ENCODE results near the gene PTPRU. TPM values are rescaled to one million over a fixed set of nuclear protein-coding genes. Genes with fewer than 3 reads are reported as not detected.

Gene PTPRU
- total and polyA plus RNA-seq, 2 of the 8 experiments (the other 6 are each of a cell fraction or from before 2014, with no cell fraction given): 33.8 to 41.8 TPM

DNA sequence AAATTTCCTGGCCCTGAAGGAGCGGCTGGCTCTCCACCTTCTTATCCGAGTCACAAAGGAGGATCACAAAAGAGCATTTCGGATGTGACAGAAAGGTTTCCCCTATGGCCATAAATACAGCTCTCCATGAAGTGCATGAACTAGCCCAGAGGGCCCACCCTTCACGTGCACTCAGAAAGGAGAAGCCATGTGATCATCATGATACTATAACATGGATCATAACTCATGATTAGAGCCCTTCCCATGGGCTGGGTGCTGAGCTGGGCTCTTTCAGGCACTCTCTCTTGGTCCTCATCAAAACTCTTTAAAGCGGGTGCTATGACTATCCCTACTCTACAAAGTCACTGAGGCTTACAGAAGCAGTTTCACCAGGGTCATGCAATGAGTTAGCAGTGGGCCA lies 135.0 kb downstream of the PTPRU start:
- no peaks in the 10 kb centered on the region for H3K9me3 ChIP-seq (ENCODE audit: insufficient read depth in 2 of 2, low read depth in 1 of 2, low read length in 1 of 2)
- H3K4me2 ChIP-seq (ENCODE audit: insufficient read depth in 1 of 2, low read depth in 2 of 2, low read length in 2 of 2): no peak overlapping the region
- no peak overlapping the region for H3K14ac ChIP-seq (ENCODE audit: insufficient read length)
- no peaks in the 10 kb centered on the region for H3K36me3 ChIP-seq (ENCODE audit: control insufficient read depth in 2 of 4, insufficient read depth in 4 of 4, low read length in 3 of 4)
- no peak overlapping the region for H4K5ac ChIP-seq (ENCODE audit: insufficient read length, low read depth, low read length)
- 86% methylated on average over 5 of the region's 5 CpGs; no CpG with 5 or more reads in 1 of the 2 experiments for WGBS, 2 experiments (ENCODE audit: extremely low coverage in 1 of 2, insufficient coverage in 1 of 2, insufficient read length in 1 of 2, insufficient replicate concordance in 2 of 2, low coverage in 1 of 2, low lambda C conversion rate in 2 of 2, missing lambda C conversion rate in 1 of 2)
- H3K4ac ChIP-seq (replicated peaks; ENCODE audit: insufficient read length, low read depth, low read length): no peak overlapping the region
- DNase-seq (ENCODE audit: low read depth in 1 of 2, low spot score in 2 of 2): no peak
- H3K23me2 ChIP-seq (ENCODE audit: low read depth, low read length): no peaks in the 10 kb centered on the region
- H2AK5ac ChIP-seq (ENCODE audit: low read depth, low read length): no peak overlapping the region
- H3K18ac ChIP-seq (ENCODE audit: extremely low read depth, low read length): no peak overlapping the region
- H3K27me3 ChIP-seq (replicated peaks in 1 of 4; ENCODE audit: control insufficient read depth in 3 of 4, extremely low read depth in 1 of 4, insufficient read depth in 3 of 4, low read length in 3 of 4): no peaks in the 10 kb centered on the region
- POLR2A ChIA-PET (ENCODE audit: partially characterized antibody): no interaction called here
- H3K79me1 ChIP-seq (ENCODE audit: low read depth, low read length): no peaks in the 10 kb centered on the region
- H2BK5ac ChIP-seq (ENCODE audit: low read depth, low read length): no peak overlapping the region
- no peak overlapping the region for H4K8ac ChIP-seq (ENCODE audit: extremely low read depth, insufficient read depth, low read length)
- H2BK120ac ChIP-seq (replicated peaks; ENCODE audit: low read depth, low read length): no peak overlapping the region
- H3K79me2 ChIP-seq (ENCODE audit: control insufficient read depth in 1 of 2, insufficient read depth in 2 of 2, low read length in 2 of 2): no peaks in the 10 kb centered on the region
- H4K20me1 ChIP-seq (replicated peaks in 1 of 2; ENCODE audit: control insufficient read depth in 1 of 2, insufficient read depth in 2 of 2, low read length in 2 of 2): no peaks in the 10 kb centered on the region
- no peak overlapping the region for H4K91ac ChIP-seq (replicated peaks; ENCODE audit: insufficient read length, low read length)
- no peak for TF ChIP-seq JUND (IDR thresholded peaks at IDR 0.05; ENCODE audit: low read length)
- no peak for TF ChIP-seq RBBP5 (IDR thresholded peaks at IDR 0.05; ENCODE audit: borderline replicate concordance, low read depth, low read length)
- no peak for TF ChIP-seq CREB1 (IDR thresholded peaks at IDR 0.05)
- no peak for TF ChIP-seq PHF8 (conservative IDR thresholded peaks at IDR 0.05; ENCODE audit: low read depth, low read length)
- TF ChIP-seq TEAD4 (IDR thresholded peaks at IDR 0.05; ENCODE audit: low read depth, low read length): no peak
- TF ChIP-seq SP2 (IDR thresholded peaks at IDR 0.05; ENCODE audit: low read length): no peak
- TF ChIP-seq KDM5A (IDR thresholded peaks at IDR 0.05; ENCODE audit: low read length): no peak
- no peak for FAIRE-seq
- CTCF ChIA-PET (ENCODE audit: partially characterized antibody): interaction anchor here (0.7 to 2.5 kb wide), 5 partner anchors 7 to 246 kb away, joined by 3 to 9 read pairs (median 4); no protein-coding TSS in a partner anchor
- H3K9ac ChIP-seq (replicated peaks in 1 of 4; ENCODE audit: extremely low read depth in 1 of 4, low read depth in 3 of 4, low read length in 3 of 4): no peak overlapping the region
- no peaks in the 10 kb centered on the region for H3K4me1 ChIP-seq (replicated peaks in 1 of 4; ENCODE audit: control insufficient read depth in 3 of 4, insufficient read depth in 4 of 4, low read length in 3 of 4)
- H3K27ac ChIP-seq (ENCODE audit: low read depth, low read length): no peak overlapping the region
- no peak overlapping the region for H2BK20ac ChIP-seq (ENCODE audit: low read length)
- H2BK12ac ChIP-seq (ENCODE audit: low read depth, low read length): no peak overlapping the region
- no peak overlapping the region for H2AFZ ChIP-seq (ENCODE audit: low read length)
- H3K23ac ChIP-seq (ENCODE audit: insufficient read length): no peak overlapping the region
- no peak overlapping the region for H3K4me3 ChIP-seq (ENCODE audit: extremely low read depth in 1 of 4, insufficient read depth in 2 of 4, low read depth in 3 of 4, low read length in 4 of 4)
- no peak overlapping the region for H2BK15ac ChIP-seq (ENCODE audit: low read length)
- no peak overlapping the region for H3K56ac ChIP-seq (replicated peaks; ENCODE audit: insufficient read length, low read depth, low read length)

All from H1 (cell line).